PC-3 (cell line): Measurements from ENCODE around the gene MFN1.

Experiments used
- EZH2 ChIP-seq: fragments of 300-600 bp; sonication (generic); IDR thresholded peaks from one replicate; pipeline ENCODE4 v1.6.1; 2017; ENCODE audit warnings: antibody characterized with exemption, mild to moderate bottlenecking, low read length; ENCODE audit not compliant: unreplicated experiment
- TF ChIP-seq, protein P1 (sequence below): fragments of 300-600 bp; sonication (generic); conservative IDR thresholded peaks from 2 replicates; pipeline ENCODE4 v1.5.1; 2017; ENCODE audit warnings: antibody characterized with exemption, low read depth, mild to moderate bottlenecking, low read length

DNA sequence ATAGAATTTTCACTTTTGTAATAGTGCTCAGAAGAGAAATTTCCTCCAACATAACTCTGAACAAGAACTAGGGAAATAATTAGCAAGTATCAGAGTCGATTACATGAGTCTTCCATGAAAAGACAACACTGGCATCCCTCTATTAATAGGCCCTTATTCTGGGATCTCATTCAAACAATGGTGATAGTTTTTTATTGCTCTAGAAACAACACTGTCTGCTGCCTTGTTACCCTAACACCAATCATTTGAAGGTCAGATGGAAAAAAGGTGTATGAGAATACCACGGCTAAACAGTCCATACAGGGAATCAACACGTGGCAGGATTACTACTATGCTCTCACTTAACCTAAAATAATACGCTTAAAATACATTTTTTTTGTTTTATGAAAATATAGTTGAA is 67.9 kb downstream of the MFN1 start:
- TF ChIP-seq, protein P1, sequence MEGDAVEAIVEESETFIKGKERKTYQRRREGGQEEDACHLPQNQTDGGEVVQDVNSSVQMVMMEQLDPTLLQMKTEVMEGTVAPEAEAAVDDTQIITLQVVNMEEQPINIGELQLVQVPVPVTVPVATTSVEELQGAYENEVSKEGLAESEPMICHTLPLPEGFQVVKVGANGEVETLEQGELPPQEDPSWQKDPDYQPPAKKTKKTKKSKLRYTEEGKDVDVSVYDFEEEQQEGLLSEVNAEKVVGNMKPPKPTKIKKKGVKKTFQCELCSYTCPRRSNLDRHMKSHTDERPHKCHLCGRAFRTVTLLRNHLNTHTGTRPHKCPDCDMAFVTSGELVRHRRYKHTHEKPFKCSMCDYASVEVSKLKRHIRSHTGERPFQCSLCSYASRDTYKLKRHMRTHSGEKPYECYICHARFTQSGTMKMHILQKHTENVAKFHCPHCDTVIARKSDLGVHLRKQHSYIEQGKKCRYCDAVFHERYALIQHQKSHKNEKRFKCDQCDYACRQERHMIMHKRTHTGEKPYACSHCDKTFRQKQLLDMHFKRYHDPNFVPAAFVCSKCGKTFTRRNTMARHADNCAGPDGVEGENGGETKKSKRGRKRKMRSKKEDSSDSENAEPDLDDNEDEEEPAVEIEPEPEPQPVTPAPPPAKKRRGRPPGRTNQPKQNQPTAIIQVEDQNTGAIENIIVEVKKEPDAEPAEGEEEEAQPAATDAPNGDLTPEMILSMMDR, result no peak
- no peak for TF ChIP-seq EZH2
